K562 (cell line): ENCODE data around the gene PADI4. TPM values are rescaled to one million over a fixed set of nuclear protein-coding genes. Genes with fewer than 3 reads are reported as not detected.
A peak's percentile ranks its signal among the peaks of the same experiment; 100 is the strongest.

Experiments
- KAT7 ChIP-seq: sonication (generic); formaldehyde crosslinking; IDR thresholded peaks from 2 replicates; pipeline ENCODE4 v1.8.0; 2022; ENCODE audit warnings: missing genetic modification reagents, mild to moderate bottlenecking, borderline replicate concordance
- KDM2B ChIP-seq: fragments of 250-450 bp; sonication (Bioruptor Pico); IDR thresholded peaks from 2 replicates; pipeline ENCODE4 v1.8.0; 2021; ENCODE audit warnings: mild to moderate bottlenecking, moderate library complexity
- KLF16 ChIP-seq: IDR thresholded peaks from 2 replicates; pipeline ENCODE4 v1.6.1; 2016; ENCODE audit warnings: antibody characterized with exemption
- NR2C2 ChIP-seq, 2 experiments: fragments of 200-800 bp in 1 of 2; sonication (Bioruptor generic) in 1 of 2; sonication (generic) in 1 of 2; formaldehyde crosslinking in 1 of 2; IDR thresholded peaks; 2 replicates each; pipeline versions ENCODE4 v1.6.1 to v1.8.0; 2016 to 2022; ENCODE audit warnings: mild to moderate bottlenecking in 1 of 2, missing compliant biosample characterization in 1 of 2, missing genetic modification characterization in 1 of 2, missing genetic modification reagents in 1 of 2
- RERE ChIP-seq: sonication (generic); formaldehyde crosslinking; IDR thresholded peaks from 2 replicates; pipeline ENCODE4 v1.8.0; 2023; ENCODE audit warnings: missing genetic modification reagents, mild to moderate bottlenecking, borderline replicate concordance
- REST ChIP-seq, 2 experiments: fragments of 450-650 bp; formaldehyde crosslinking in 1 of 2; IDR thresholded peaks; 2 replicates each; pipeline versions ENCODE4 v1.4.0 to v1.6.1; 2014 to 2020; ENCODE audit warnings: mild to moderate bottlenecking in 2 of 2, borderline replicate concordance in 1 of 2, low read depth in 1 of 2
- ZNF518B ChIP-seq: fragments of 250-450 bp; sonication (Bioruptor Pico); IDR thresholded peaks from 2 replicates; pipeline ENCODE4 v1.5.0; 2021; ENCODE audit warnings: mild to moderate bottlenecking, moderate library complexity
- polyA plus RNA-seq, 8 experiments: library from polyadenylated mRNA; depleted of rRNA in 4 of 8; stranded (reverse) in 5 of 8; unstranded in 3 of 8; fragments of >200 nt; fragmentation: Nextera tagmentation in 2 of 8; fragmentation: Illumina TruSeq in 1 of 8; extraction: Ambion mirVana in 2 of 8; extraction: Trizol in 1 of 8; gene quantifications; 2 replicates each; pipeline versions ENCODE4 v1.2.1 to v1.2.3, GENCODE V29; 2011 to 2014; ENCODE audit warnings: inconsistent platforms in 1 of 8, missing spikeins in 1 of 8
- total RNA-seq, 7 experiments: library from RNA; depleted of rRNA in 6 of 7; stranded (reverse); fragments of >200 nt in 6 of 7; fragmentation: Illumina TruSeq in 2 of 7; extraction: Trizol in 2 of 7; gene quantifications; 2 replicates each; pipeline versions ENCODE4 v1.2.1 to v1.2.3, GENCODE V29; 2011 to 2021; ENCODE audit warnings: low replicate concordance in 1 of 7

Gene PADI4
- total and polyA plus RNA-seq, 9 of the 15 experiments (the other 6 are each of a cell fraction or from before 2014, with no cell fraction given) = 0.22 to 0.33 TPM; not detected in 7

- TF ChIP-seq RERE (CRISPR knock-in tag) (no peak), ZNF518B (CRISPR knock-in tag) (no peak), REST (IDR thresholded peaks at IDR 0.05; ENCODE audit: borderline replicate concordance) (peak; percentile 53; the same call in 1 of the 2 replicates), REST (CRISPR knock-in tag; IDR thresholded peaks at IDR 0.05; ENCODE audit: low read depth) (no peak), NR2C2 (CRISPR knock-in tag; IDR thresholded peaks at IDR 0.05) (no peak), NR2C2 (tag; IDR thresholded peaks at IDR 0.05) (no peak), KLF16 (peak; percentile 56; the same call in 1 of the 2 replicates), KDM2B (no peak), KAT7 (CRISPR knock-in tag) (no peak)
Observed at GRCh38 chr1:17335821-17336710, 28.1 kb downstream of the PADI4 start (continued).
